KMS-11 (cell line): ENCODE measurements around the gene EYA4.

Experiments used
- H2AFZ ChIP-seq: fragments of 200-600 bp; sonication (generic); 2 replicates; pipeline ENCODE4 v1.6.1; 2016; ENCODE audit warnings: antibody characterized with exemption, mixed run types, low read depth
- H3K27ac ChIP-seq: fragments of 200-600 bp; sonication (generic); 2 replicates; pipeline ENCODE4 v1.6.1; 2016; ENCODE audit warnings: mild to moderate bottlenecking, mixed run types
- H3K27me3 ChIP-seq: fragments of 200-600 bp; sonication (generic); 2 replicates; pipeline ENCODE4 v1.6.1; 2017; ENCODE audit warnings: mild to moderate bottlenecking, low read depth, mixed run types, moderate library complexity; ENCODE audit not compliant: insufficient read depth
- H3K36me3 ChIP-seq: fragments of 200-600 bp; sonication (generic); 2 replicates; pipeline ENCODE4 v1.6.1; 2017; ENCODE audit warnings: mild to moderate bottlenecking, mixed run types; ENCODE audit not compliant: insufficient read depth
- H3K4me1 ChIP-seq: fragments of 200-600 bp; sonication (generic); 2 replicates; pipeline ENCODE4 v1.6.1; 2016; ENCODE audit warnings: mild to moderate bottlenecking, low read depth, mixed run types; ENCODE audit not compliant: poor library complexity, severe bottlenecking
- H3K4me2 ChIP-seq: fragments of 200-600 bp; sonication (generic); 2 replicates; pipeline ENCODE4 v1.7.0; 2016; ENCODE audit warnings: mild to moderate bottlenecking, mixed run types
- H3K4me3 ChIP-seq: fragments of 200-600 bp; sonication (generic); IDR thresholded peaks from 2 replicates; pipeline ENCODE4 v1.6.1; 2017; ENCODE audit warnings: low read depth, low read length, mixed read lengths; ENCODE audit not compliant: insufficient read depth
- H3K79me2 ChIP-seq: fragments of 200-600 bp; sonication (generic); 2 replicates; pipeline ENCODE4 v1.6.1; 2016; ENCODE audit warnings: low read depth, mixed run types; ENCODE audit not compliant: insufficient read depth
- H3K9ac ChIP-seq: fragments of 200-600 bp; sonication (generic); 2 replicates; pipeline ENCODE4 v1.6.1; 2016; ENCODE audit warnings: mild to moderate bottlenecking, mixed run types
- H4K20me1 ChIP-seq: fragments of 200-600 bp; sonication (generic); 2 replicates; pipeline ENCODE4 v1.6.1; 2016; ENCODE audit warnings: mild to moderate bottlenecking, mixed run types; ENCODE audit not compliant: insufficient read depth
- TF ChIP-seq, protein P1 (sequence below): fragments of 200-600 bp; sonication (generic); conservative IDR thresholded peaks from 2 replicates; pipeline ENCODE4 v1.6.1; 2017; ENCODE audit warnings: low read depth, mild to moderate bottlenecking, antibody characterized with exemption, low read length, moderate library complexity, mixed read lengths

The EYA4 gene

DNA sequence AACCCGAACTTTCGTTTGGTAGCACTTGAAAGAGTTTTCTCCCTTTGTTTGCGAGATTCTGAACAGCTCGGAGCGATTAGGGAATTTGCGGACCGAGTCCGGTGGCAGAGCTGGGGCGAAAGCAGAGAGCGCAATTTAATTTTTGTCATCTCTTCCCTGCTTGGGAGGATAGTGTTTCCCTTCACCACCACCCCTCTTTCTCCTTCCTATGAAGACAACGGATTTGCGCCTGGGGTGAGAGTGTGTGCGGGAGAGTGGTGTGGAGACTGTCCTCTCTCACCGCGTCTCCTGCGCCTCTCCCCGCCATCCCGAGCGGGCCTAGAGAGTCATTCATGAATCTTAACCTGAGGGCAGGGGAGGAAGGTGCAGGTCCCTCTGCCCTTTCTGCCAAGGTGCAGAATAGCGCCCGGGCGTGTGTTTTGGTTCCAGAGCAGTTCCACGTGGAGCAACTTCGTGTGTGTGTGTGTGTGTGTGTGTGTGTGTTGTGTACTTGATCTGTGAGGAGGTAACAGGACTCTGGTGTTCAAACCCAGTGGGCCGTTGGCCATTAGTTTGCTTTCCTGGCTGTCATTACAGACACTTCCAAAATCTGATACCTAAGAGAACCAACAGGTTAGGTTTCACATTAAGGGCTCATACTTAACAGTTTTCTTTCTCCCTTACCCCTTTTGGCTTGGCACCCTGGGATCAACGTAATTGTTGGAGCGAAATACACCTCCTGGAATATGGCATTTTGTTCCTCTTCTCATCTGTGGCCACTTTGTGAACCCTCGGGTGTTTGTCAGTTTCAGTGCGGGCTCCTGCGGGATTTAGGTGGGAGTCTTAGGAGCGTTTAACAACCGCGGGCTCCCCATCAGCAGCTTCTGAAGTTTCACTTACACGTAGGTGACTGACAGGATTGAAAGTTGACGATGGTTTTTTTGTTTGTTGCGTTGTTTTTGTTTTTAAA is 1.8 kb downstream of the EYA4 start:
- Histone ChIP-seq H3K79me2 (no peaks in the 10 kb centered on the region), H3K27me3 (no peaks in the 10 kb centered on the region), H3K36me3 (no peaks in the 10 kb centered on the region), H2AFZ (no peak overlapping the region), H3K4me2 (no peak overlapping the region), H3K27ac (no peak overlapping the region), H4K20me1 (no peaks in the 10 kb centered on the region), H3K4me3 (no peak overlapping the region), H3K4me1 (peaks cover 15% of the 10 kb centered on the region), H3K9ac (no peak overlapping the region)
- TF ChIP-seq, protein P1, sequence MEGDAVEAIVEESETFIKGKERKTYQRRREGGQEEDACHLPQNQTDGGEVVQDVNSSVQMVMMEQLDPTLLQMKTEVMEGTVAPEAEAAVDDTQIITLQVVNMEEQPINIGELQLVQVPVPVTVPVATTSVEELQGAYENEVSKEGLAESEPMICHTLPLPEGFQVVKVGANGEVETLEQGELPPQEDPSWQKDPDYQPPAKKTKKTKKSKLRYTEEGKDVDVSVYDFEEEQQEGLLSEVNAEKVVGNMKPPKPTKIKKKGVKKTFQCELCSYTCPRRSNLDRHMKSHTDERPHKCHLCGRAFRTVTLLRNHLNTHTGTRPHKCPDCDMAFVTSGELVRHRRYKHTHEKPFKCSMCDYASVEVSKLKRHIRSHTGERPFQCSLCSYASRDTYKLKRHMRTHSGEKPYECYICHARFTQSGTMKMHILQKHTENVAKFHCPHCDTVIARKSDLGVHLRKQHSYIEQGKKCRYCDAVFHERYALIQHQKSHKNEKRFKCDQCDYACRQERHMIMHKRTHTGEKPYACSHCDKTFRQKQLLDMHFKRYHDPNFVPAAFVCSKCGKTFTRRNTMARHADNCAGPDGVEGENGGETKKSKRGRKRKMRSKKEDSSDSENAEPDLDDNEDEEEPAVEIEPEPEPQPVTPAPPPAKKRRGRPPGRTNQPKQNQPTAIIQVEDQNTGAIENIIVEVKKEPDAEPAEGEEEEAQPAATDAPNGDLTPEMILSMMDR, result no peak

DNA sequence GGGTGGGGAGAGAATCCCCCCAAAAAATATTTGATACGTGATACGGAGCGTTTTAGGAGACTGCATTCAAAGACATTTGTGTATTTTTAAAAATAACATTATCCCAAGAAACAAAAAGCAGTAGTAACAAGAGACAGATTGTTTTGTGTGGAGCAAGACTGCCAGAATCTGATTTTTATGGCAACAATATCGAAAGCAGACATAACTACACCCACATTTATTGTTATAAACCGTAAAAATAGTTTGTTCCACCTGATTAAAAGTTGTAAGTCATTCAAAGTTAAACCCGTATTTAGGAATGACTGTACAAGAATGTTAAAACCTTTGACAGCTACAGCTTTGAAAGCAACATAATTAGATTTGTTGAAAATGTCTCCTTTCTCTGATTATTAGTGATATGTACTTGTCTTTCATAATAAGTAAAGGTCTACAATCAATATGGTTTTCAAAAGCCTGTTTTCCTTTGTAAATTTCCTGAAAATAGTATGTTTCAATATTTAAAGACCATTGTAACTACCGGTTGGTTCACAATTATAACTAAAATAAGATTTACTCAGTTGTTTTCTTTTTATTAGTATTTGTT is 2.7 kb downstream of the EYA4 start:
- no peak overlapping the region for H3K4me2 ChIP-seq
- no peak overlapping the region for H3K4me3 ChIP-seq
- no peaks in the 10 kb centered on the region for H3K36me3 ChIP-seq
- no peaks in the 10 kb centered on the region for H4K20me1 ChIP-seq
- H3K9ac ChIP-seq, result no peak overlapping the region
- TF ChIP-seq, protein P1, result no peak
- H2AFZ ChIP-seq, result no peak overlapping the region
- no peak overlapping the region for H3K27ac ChIP-seq
- H3K4me1 ChIP-seq, result peaks cover 15% of the 10 kb centered on the region
- no peaks in the 10 kb centered on the region for H3K79me2 ChIP-seq
- no peaks in the 10 kb centered on the region for H3K27me3 ChIP-seq

DNA sequence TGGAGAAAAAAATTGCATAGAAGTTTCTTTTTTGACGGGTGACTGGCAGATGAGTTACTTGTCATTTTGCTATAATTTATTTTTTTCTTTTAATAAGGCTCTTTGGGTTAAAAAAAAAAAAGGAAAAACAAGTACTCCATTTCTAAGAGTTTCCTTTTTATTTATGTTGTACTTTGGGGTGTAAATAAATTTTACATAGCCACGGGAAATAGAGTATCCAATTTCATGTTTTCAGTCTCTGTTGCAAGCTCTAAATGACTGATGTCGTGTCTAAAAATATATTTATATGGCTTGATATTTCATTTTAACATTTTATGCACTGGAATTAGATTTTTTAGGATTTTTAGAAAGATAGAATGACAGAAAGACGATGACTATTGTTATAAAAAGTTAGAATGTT is 3.4 kb downstream of the EYA4 start:
- Histone ChIP-seq H2AFZ (no peak overlapping the region), H3K27ac (no peak overlapping the region), H3K36me3 (no peaks in the 10 kb centered on the region), H3K27me3 (no peaks in the 10 kb centered on the region), H3K79me2 (no peaks in the 10 kb centered on the region), H3K4me1 (peaks cover 15% of the 10 kb centered on the region), H3K4me2 (no peak overlapping the region), H3K9ac (no peak overlapping the region), H3K4me3 (no peak overlapping the region), H4K20me1 (no peaks in the 10 kb centered on the region)
- TF ChIP-seq, protein P1, result no peak

DNA sequence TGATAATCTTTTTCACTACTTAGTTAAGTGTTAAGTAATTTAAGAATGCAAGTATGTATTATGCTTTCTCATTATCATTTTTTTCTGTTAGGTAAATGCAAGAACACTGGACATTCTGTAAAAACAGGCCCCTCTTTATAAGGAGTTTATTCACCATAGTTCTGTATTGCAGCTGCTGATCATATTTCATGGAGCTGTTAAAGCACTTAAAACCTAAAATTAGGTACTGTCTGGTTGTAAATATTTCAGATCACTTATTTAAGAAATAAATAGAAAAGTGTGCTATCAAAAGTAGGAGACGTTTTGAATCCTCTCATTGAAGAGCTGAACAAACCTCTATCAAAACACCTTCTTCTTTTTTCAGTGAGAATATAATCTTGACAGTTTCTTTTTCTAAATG is 3.9 kb downstream of the EYA4 start:
- peaks cover 12% of the 10 kb centered on the region for H3K4me1 ChIP-seq
- no peaks in the 10 kb centered on the region for H3K27me3 ChIP-seq
- TF ChIP-seq, protein P1, result no peak
- H4K20me1 ChIP-seq, result no peaks in the 10 kb centered on the region
- no peak overlapping the region for H3K9ac ChIP-seq
- no peak overlapping the region for H2AFZ ChIP-seq
- no peak overlapping the region for H3K4me2 ChIP-seq
- H3K4me3 ChIP-seq, result no peak overlapping the region
- H3K27ac ChIP-seq, result no peak overlapping the region
- no peaks in the 10 kb centered on the region for H3K79me2 ChIP-seq
- no peaks in the 10 kb centered on the region for H3K36me3 ChIP-seq
